ENCODE results near the gene TESPA1. TPM values are rescaled to one million over a fixed set of nuclear protein-coding genes. Genes with fewer than 3 reads are reported as not detected.

The TESPA1 gene
- total and polyA plus RNA-seq, 2 of the 8 experiments (the other 6 are each of a cell fraction or from before 2014, with no cell fraction given), result not detected

DNA sequence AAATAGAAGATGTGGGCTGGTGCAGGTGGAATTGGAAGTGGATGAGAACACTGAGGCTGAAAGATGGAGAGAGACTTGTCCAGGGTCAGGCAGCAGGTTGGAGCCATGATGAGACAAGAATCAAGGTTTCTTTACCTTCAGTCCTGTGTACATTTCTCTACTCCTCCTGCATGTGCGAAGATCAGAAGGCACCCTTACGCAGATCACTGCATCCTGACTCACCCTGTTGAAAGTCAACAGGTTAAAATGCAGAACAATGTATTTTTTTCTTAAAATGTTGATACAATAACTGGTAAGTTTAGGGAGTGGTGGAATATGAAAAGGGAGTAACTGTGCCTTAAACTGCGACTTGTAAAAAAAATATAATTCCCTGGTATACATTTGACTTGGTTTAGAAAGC, 47.8 kb downstream of the TESPA1 start:
- no peak for TF ChIP-seq RNF2 (IDR thresholded peaks at IDR 0.05; ENCODE audit: borderline replicate concordance, low read depth, low read length, missing control alignments, poor library complexity, severe bottlenecking)
- TF ChIP-seq KDM1A (IDR thresholded peaks at IDR 0.05; ENCODE audit: borderline replicate concordance, low read length), result no peak
- TF ChIP-seq FOSL1 (IDR thresholded peaks at IDR 0.05; ENCODE audit: insufficient read depth, low read depth, low read length), result no peak
- no peak for TF ChIP-seq CHD2 (IDR thresholded peaks at IDR 0.05; ENCODE audit: low read length)
- no peak for TF ChIP-seq RAD21 (IDR thresholded peaks at IDR 0.05 in 1 of 2, conservative IDR thresholded peaks at IDR 0.05 in 1 of 2; ENCODE audit: low read depth in 2 of 2, low read length in 2 of 2)
- TF ChIP-seq CEBPB (IDR thresholded peaks at IDR 0.05; ENCODE audit: low read depth, low read length), result no peak
- TF ChIP-seq CREB1 (IDR thresholded peaks at IDR 0.05), result no peak
- no peak for TF ChIP-seq MAFK (IDR thresholded peaks at IDR 0.05; ENCODE audit: low read depth, low read length)
- no peak for TF ChIP-seq BACH1 (IDR thresholded peaks at IDR 0.05; ENCODE audit: low read length)
- TF ChIP-seq RXRA (IDR thresholded peaks at IDR 0.05; ENCODE audit: insufficient read depth, low read depth, low read length), result no peak
- no peak for TF ChIP-seq POLR2AphosphoS5 (IDR thresholded peaks at IDR 0.05; ENCODE audit: low read depth, low read length)
- no peak for TF ChIP-seq SP2 (IDR thresholded peaks at IDR 0.05; ENCODE audit: low read length)
- TF ChIP-seq, protein P1, sequence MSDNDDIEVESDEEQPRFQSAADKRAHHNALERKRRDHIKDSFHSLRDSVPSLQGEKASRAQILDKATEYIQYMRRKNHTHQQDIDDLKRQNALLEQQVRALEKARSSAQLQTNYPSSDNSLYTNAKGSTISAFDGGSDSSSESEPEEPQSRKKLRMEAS (IDR thresholded peaks at IDR 0.05), result no peak
- FAIRE-seq (no peak), DNase-seq (ENCODE audit: low read depth in 1 of 2, low spot score in 2 of 2) (no peak)
- Histone ChIP-seq H2BK20ac (ENCODE audit: low read length) (no peak overlapping the region), H4K5ac (ENCODE audit: insufficient read length, low read depth, low read length) (no peak overlapping the region), H3K18ac (ENCODE audit: extremely low read depth, low read length) (no peak overlapping the region), H3K23me2 (ENCODE audit: low read depth, low read length) (no peaks in the 10 kb centered on the region), H2AFZ (ENCODE audit: low read length) (no peak overlapping the region), H3K9ac (replicated peaks in 1 of 4; ENCODE audit: extremely low read depth in 1 of 4, low read depth in 3 of 4, low read length in 3 of 4) (no peak overlapping the region), H3K36me3 (ENCODE audit: control insufficient read depth in 2 of 4, insufficient read depth in 4 of 4, low read length in 3 of 4) (no peaks in the 10 kb centered on the region), H3K4me3 (ENCODE audit: extremely low read depth in 1 of 4, insufficient read depth in 2 of 4, low read depth in 3 of 4, low read length in 4 of 4) (no peak overlapping the region), H2BK15ac (ENCODE audit: low read length) (no peak overlapping the region), H3K23ac (ENCODE audit: insufficient read length) (no peak overlapping the region), H3K9me3 (ENCODE audit: insufficient read depth in 2 of 2, low read depth in 1 of 2, low read length in 1 of 2) (no peaks in the 10 kb centered on the region), H2BK12ac (ENCODE audit: low read depth, low read length) (no peak overlapping the region), H2AK5ac (ENCODE audit: low read depth, low read length) (no peak overlapping the region), H3K14ac (ENCODE audit: insufficient read length) (no peak overlapping the region), H4K20me1 (replicated peaks in 1 of 2; ENCODE audit: control insufficient read depth in 1 of 2, insufficient read depth in 2 of 2, low read length in 2 of 2) (no peaks in the 10 kb centered on the region), H3K4me2 (ENCODE audit: insufficient read depth in 1 of 2, low read depth in 2 of 2, low read length in 2 of 2) (no peak overlapping the region), H3K56ac (replicated peaks; ENCODE audit: insufficient read length, low read depth, low read length) (no peak overlapping the region), H3K27me3 (replicated peaks in 1 of 4; ENCODE audit: control insufficient read depth in 3 of 4, extremely low read depth in 1 of 4, insufficient read depth in 3 of 4, low read length in 3 of 4) (peaks cover 0 to 2% (median 0%) of the 10 kb centered on the region in 4 experiments; a peak in 1 of 7 replicates), H3K4ac (replicated peaks; ENCODE audit: insufficient read length, low read depth, low read length) (no peak overlapping the region), H3K79me1 (ENCODE audit: low read depth, low read length) (no peaks in the 10 kb centered on the region), H3K4me1 (replicated peaks in 1 of 4; ENCODE audit: control insufficient read depth in 3 of 4, insufficient read depth in 4 of 4, low read length in 3 of 4) (no peaks in the 10 kb centered on the region), H2BK120ac (replicated peaks; ENCODE audit: low read depth, low read length) (no peak overlapping the region), H2BK5ac (ENCODE audit: low read depth, low read length) (no peak overlapping the region), H3K79me2 (ENCODE audit: control insufficient read depth in 1 of 2, insufficient read depth in 2 of 2, low read length in 2 of 2) (no peaks in the 10 kb centered on the region), H3K27ac (ENCODE audit: low read depth, low read length) (no peak overlapping the region), H4K8ac (ENCODE audit: extremely low read depth, insufficient read depth, low read length) (no peak overlapping the region), H4K91ac (replicated peaks; ENCODE audit: insufficient read length, low read length) (no peak overlapping the region)
- 50% methylated on average over 3 of the region's 3 CpGs; no CpG with 5 or more reads in 1 of the 2 experiments for WGBS, 2 experiments (ENCODE audit: extremely low coverage in 1 of 2, insufficient coverage in 1 of 2, insufficient read length in 1 of 2, insufficient replicate concordance in 2 of 2, low coverage in 1 of 2, low lambda C conversion rate in 2 of 2, missing lambda C conversion rate in 1 of 2)
- ChIA-PET CTCF (ENCODE audit: partially characterized antibody) (interaction anchor here (0.9 to 1.5 kb wide), 5 partner anchors 20 to 135 kb away, joined by 3 to 4 read pairs (median 3); no protein-coding TSS in a partner anchor), POLR2A (ENCODE audit: partially characterized antibody) (no interaction called here)
